ENCODE results near the gene PHTF2.

PHTF2 gene

GRCh38 chr7:77791956-77792355 is 6.6 kb upstream of the PHTF2 start:
- TF ChIP-seq REST (IDR thresholded peaks at IDR 0.05; ENCODE audit: insufficient replicate concordance, low read depth) (no peak), POLR2AphosphoS5 (IDR thresholded peaks at IDR 0.05; ENCODE audit: low read depth) (no peak), GABPA (IDR thresholded peaks at IDR 0.05; ENCODE audit: low read depth) (no peak), SPI1 (IDR thresholded peaks at IDR 0.05; ENCODE audit: borderline replicate concordance, low read depth) (no peak), CTCF (IDR thresholded peaks at IDR 0.05; ENCODE audit: insufficient read depth, low read length) (no peak)
- no peaks in the 10 kb centered on the region for H3K27me3 ChIP-seq (ENCODE audit: insufficient read depth, poor library complexity, severe bottlenecking)
- no peak for DNase-seq (ENCODE audit: low read depth in 1 of 2, low spot score in 1 of 2)
- H3K27ac ChIP-seq (replicated peaks), result peak overlapping the region; percentile 41
- no peak overlapping the region for H3K4me3 ChIP-seq (replicated peaks; ENCODE audit: insufficient read depth, low read length)

GRCh38 chr7:77794000-77794399 is 4.6 kb upstream of the PHTF2 start:
- Histone ChIP-seq H3K27ac (replicated peaks) (no peak overlapping the region), H3K27me3 (ENCODE audit: insufficient read depth, poor library complexity, severe bottlenecking) (no peaks in the 10 kb centered on the region), H3K4me3 (replicated peaks; ENCODE audit: insufficient read depth, low read length) (no peak overlapping the region)
- DNase-seq (ENCODE audit: low read depth in 1 of 2, low spot score in 1 of 2), result no peak
- no peak for TF ChIP-seq POLR2AphosphoS5 (IDR thresholded peaks at IDR 0.05; ENCODE audit: low read depth)
- no peak for TF ChIP-seq GABPA (IDR thresholded peaks at IDR 0.05; ENCODE audit: low read depth)
- no peak for TF ChIP-seq REST (IDR thresholded peaks at IDR 0.05; ENCODE audit: insufficient replicate concordance, low read depth)
- TF ChIP-seq CTCF (IDR thresholded peaks at IDR 0.05; ENCODE audit: insufficient read depth, low read length), result no peak
- TF ChIP-seq SPI1 (IDR thresholded peaks at IDR 0.05; ENCODE audit: borderline replicate concordance, low read depth), result no peak

- no peak overlapping the region for H3K4me3 ChIP-seq (replicated peaks; ENCODE audit: insufficient read depth, low read length)
- TF ChIP-seq GABPA (IDR thresholded peaks at IDR 0.05; ENCODE audit: low read depth) (no peak), POLR2AphosphoS5 (IDR thresholded peaks at IDR 0.05; ENCODE audit: low read depth) (no peak), SPI1 (IDR thresholded peaks at IDR 0.05; ENCODE audit: borderline replicate concordance, low read depth) (no peak), CTCF (IDR thresholded peaks at IDR 0.05; ENCODE audit: insufficient read depth, low read length) (no peak), REST (IDR thresholded peaks at IDR 0.05; ENCODE audit: insufficient replicate concordance, low read depth) (no peak)
- no peak overlapping the region for H3K27ac ChIP-seq (replicated peaks)
- no peak for DNase-seq (ENCODE audit: low read depth in 1 of 2, low spot score in 1 of 2)
- no peaks in the 10 kb centered on the region for H3K27me3 ChIP-seq (ENCODE audit: insufficient read depth, poor library complexity, severe bottlenecking)
Measured at GRCh38 chr7:77796109-77796508, 2.5 kb upstream of the PHTF2 start.
